HPDE6-E6E7 (cell line): ENCODE measurements around the gene IFNW1.

ENCODE experiments used
- DNase-seq: peaks from one replicate; pipeline ENCODE4 v3.0.0; 2011; ENCODE audit warnings: missing footprints; ENCODE audit errors: extremely low spot score

The IFNW1 gene

GRCh38 chr9:21110708-21111576 is 30.7 kb downstream of the IFNW1 start:
- peak; percentile 28 for DNase-seq

- DNase-seq = no peak
These were observed 36.8 kb downstream of the IFNW1 start for GRCh38 chr9:21104787-21105186.

- DNase-seq = no peak
These were observed 39.3 kb downstream of the IFNW1 start for GRCh38 chr9:21102305-21102704.

- DNase-seq = no peak
These were observed 43.8 kb downstream of the IFNW1 start for GRCh38 chr9:21097817-21098216.

- DNase-seq = no peak
These were observed 44.8 kb downstream of the IFNW1 start for GRCh38 chr9:21096901-21097255.

GRCh38 chr9:21096172-21096900 is 45.3 kb downstream of the IFNW1 start:
- peak; percentile 48 for DNase-seq

- no peak for DNase-seq
These were observed 46.1 kb downstream of the IFNW1 start for GRCh38 chr9:21095561-21095960.
